ENCODE data around the gene ATP11B.

DNA sequence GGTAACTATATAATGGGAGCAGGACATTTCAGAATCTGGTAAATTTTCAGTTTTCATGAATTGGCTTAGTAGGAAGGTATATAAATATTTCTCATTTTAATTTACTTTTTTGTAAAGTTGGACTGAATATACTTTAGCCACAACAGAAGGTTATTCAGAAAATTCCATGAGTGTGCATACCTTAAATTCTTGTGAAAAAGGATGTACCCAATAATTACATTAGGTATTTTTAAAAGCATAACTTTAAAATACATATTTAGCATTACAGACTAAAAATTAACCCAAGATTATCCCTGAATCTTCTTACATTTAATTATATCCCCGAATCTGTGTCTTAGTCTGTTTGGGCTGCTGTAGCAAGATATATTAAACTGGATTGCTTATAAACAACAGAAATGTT, 24.9 kb upstream of the ATP11B start:
- TF ChIP-seq, protein P1, sequence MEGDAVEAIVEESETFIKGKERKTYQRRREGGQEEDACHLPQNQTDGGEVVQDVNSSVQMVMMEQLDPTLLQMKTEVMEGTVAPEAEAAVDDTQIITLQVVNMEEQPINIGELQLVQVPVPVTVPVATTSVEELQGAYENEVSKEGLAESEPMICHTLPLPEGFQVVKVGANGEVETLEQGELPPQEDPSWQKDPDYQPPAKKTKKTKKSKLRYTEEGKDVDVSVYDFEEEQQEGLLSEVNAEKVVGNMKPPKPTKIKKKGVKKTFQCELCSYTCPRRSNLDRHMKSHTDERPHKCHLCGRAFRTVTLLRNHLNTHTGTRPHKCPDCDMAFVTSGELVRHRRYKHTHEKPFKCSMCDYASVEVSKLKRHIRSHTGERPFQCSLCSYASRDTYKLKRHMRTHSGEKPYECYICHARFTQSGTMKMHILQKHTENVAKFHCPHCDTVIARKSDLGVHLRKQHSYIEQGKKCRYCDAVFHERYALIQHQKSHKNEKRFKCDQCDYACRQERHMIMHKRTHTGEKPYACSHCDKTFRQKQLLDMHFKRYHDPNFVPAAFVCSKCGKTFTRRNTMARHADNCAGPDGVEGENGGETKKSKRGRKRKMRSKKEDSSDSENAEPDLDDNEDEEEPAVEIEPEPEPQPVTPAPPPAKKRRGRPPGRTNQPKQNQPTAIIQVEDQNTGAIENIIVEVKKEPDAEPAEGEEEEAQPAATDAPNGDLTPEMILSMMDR (IDR thresholded peaks at IDR 0.05) = no peak
- TF ChIP-seq HDAC2 (IDR thresholded peaks at IDR 0.05) = no peak
- no peak for TF ChIP-seq ZNF302 (CRISPR knock-in tag; IDR thresholded peaks at IDR 0.05)
- no peak for TF ChIP-seq MAX (IDR thresholded peaks at IDR 0.05)
- no peak for TF ChIP-seq NPAS2 (CRISPR knock-in tag; IDR thresholded peaks at IDR 0.05; ENCODE audit: borderline replicate concordance)
- no peak for TF ChIP-seq RAD21 (conservative IDR thresholded peaks at IDR 0.05 in 1 of 2, IDR thresholded peaks at IDR 0.05 in 1 of 2)

Measured in A549 (cell line).